Measurements from ENCODE around the gene RPS6KB2.

Gene RPS6KB2

GRCh38 chr11:67428052-67429001, at the start of gene RPS6KB2:
Gene RPS6KB2, plus strand, starts transcription at chr11:67428494. Its CDS starts 52 bp downstream, at chr11:67428546.
- Mint-ChIP-seq H3K27ac (peak within 1 kb of the TSS; percentile 97), H3K4me1 (ENCODE audit: low read depth) (peaks cover 31% of the 10 kb centered on the region), H3K9me3 (no peaks in the 10 kb centered on the region), H3K4me3 (peak within 1 kb of the TSS; percentile 97), H3K27me3 (ENCODE audit: low read depth) (no peaks in the 10 kb centered on the region), H3K36me3 (ENCODE audit: low read depth) (peaks cover 16% of the 10 kb centered on the region)
- peak; percentile 99 for DNase-seq (ENCODE audit: low spot score)

- H3K27ac Mint-ChIP-seq = no peak overlapping the region
- H3K4me3 Mint-ChIP-seq = no peak overlapping the region
- H3K9me3 Mint-ChIP-seq = no peaks in the 10 kb centered on the region
- DNase-seq (ENCODE audit: low spot score) = no peak
- H3K36me3 Mint-ChIP-seq (ENCODE audit: low read depth) = no peaks in the 10 kb centered on the region
- H3K27me3 Mint-ChIP-seq (ENCODE audit: low read depth) = peaks cover 38% of the 10 kb centered on the region
- H3K4me1 Mint-ChIP-seq (ENCODE audit: low read depth) = peaks cover 15% of the 10 kb centered on the region
Measured at GRCh38 chr11:67378544-67378943, 49.8 kb upstream of the RPS6KB2 start.

GRCh38 chr11:67379061-67380058, 48.9 kb upstream of the RPS6KB2 start:
- no peaks in the 10 kb centered on the region for H3K9me3 Mint-ChIP-seq
- peaks cover 11% of the 10 kb centered on the region for H3K4me1 Mint-ChIP-seq (ENCODE audit: low read depth)
- no peaks in the 10 kb centered on the region for H3K36me3 Mint-ChIP-seq (ENCODE audit: low read depth)
- H3K27ac Mint-ChIP-seq = no peak overlapping the region
- H3K27me3 Mint-ChIP-seq (ENCODE audit: low read depth) = peaks cover 33% of the 10 kb centered on the region
- no peak overlapping the region for H3K4me3 Mint-ChIP-seq
- DNase-seq (ENCODE audit: low spot score) = no peak

DNA sequence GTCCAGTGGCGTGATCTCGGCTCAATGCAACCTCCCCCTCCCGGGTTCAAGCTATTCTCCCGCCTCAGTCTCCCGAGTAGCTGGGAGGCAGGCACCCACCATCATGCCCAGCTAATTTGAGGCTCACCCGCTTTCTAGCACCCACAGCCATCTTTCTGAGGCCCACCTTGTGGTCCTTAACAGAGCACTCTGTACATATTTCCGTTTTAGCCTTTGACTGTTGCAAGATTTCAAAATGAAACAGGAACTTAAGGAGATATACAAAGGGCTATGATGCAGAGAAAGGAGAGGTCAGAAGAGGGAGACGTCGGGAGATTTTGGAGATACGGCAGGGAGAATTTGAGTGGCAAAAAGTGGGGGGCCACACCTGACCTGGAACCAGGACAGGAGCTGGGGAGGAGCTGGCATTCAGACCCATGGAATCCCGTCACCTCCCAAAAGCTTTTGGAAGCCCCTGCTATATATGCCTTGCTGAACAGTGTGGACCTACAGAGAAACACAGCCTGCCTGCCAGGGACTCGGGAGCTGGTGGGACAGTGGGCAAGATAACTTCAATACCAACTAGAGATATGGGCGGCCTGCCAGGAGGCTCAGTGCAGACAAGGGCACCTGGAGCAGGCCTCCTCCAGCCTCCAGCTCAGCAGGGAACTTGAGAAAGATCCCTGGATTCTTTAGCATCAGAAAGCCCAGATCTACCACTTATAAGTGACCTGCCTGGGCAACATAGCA, 46.9 kb upstream of the RPS6KB2 start:
- H3K27me3 Mint-ChIP-seq (ENCODE audit: low read depth) = peaks cover 30% of the 10 kb centered on the region
- DNase-seq (ENCODE audit: low spot score) = no peak
- no peak overlapping the region for H3K4me3 Mint-ChIP-seq

GRCh38 chr11:67382276-67383136, 45.8 kb upstream of the RPS6KB2 start:
- Mint-ChIP-seq H3K27me3 (ENCODE audit: low read depth) (peaks cover 30% of the 10 kb centered on the region), H3K27ac (no peak overlapping the region), H3K9me3 (no peaks in the 10 kb centered on the region), H3K36me3 (ENCODE audit: low read depth) (no peaks in the 10 kb centered on the region), H3K4me3 (no peak overlapping the region), H3K4me1 (ENCODE audit: low read depth) (peaks cover 7% of the 10 kb centered on the region)
- DNase-seq (ENCODE audit: low spot score) = peak; percentile 75

More for the DNA sequence above, 46.9 kb upstream of the RPS6KB2 start:
- no peaks in the 10 kb centered on the region for H3K9me3 Mint-ChIP-seq
- H3K36me3 Mint-ChIP-seq (ENCODE audit: low read depth) = no peaks in the 10 kb centered on the region
- no peak overlapping the region for H3K27ac Mint-ChIP-seq
- peaks cover 7% of the 10 kb centered on the region for H3K4me1 Mint-ChIP-seq (ENCODE audit: low read depth)

DNA sequence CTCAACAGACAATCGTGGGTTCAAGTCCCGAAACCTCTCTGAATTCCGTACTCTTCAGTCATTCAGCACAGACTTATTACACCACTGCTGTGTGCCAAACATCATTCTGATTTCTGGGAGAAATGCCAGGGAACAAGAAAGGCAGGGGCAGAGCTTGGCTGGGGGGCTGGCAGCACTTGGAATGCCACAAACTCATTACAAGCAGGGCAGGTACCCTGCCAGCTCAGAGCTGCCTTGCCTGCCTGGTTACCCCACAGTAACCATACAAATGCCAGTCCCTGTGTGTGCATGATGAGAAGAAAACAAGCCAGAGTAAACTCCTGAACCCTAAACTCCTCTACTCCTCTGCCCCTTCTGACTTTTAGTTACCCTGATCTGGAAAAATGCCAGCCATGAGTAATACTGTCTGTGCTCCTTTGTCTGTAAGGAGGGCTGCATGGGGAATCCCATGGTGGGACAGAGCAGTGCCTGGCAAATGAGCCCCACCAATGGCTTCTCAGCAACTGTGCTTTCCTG, 43.4 kb upstream of the RPS6KB2 start:
- no peaks in the 10 kb centered on the region for H3K9me3 Mint-ChIP-seq
- no peaks in the 10 kb centered on the region for H3K36me3 Mint-ChIP-seq (ENCODE audit: low read depth)
- peaks cover 26% of the 10 kb centered on the region for H3K27me3 Mint-ChIP-seq (ENCODE audit: low read depth)
- H3K27ac Mint-ChIP-seq = no peak overlapping the region
- peaks cover 14% of the 10 kb centered on the region for H3K4me1 Mint-ChIP-seq (ENCODE audit: low read depth)
- DNase-seq (ENCODE audit: low spot score) = no peak
- H3K4me3 Mint-ChIP-seq = no peak overlapping the region

DNA sequence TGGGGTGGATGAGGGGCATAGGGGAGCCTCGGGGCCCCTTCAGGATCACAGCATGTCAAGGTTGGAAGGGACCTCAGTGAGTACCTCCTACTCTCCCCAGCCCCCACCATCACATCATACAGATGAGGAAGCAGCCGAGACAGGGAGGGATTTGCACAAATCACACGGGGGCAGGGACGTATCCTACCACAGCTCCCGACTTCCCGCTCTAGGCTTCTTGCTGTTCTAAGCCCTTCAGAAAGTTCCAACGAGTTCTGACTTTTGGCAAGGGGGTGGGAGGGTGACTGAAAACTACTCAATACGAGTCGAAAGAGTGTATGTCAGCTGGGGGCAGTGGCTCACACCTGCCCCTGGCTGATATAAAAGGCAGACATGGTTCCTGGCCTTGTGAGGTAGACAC, 41.2 kb upstream of the RPS6KB2 start:
- Mint-ChIP-seq H3K27ac (no peak overlapping the region), H3K27me3 (ENCODE audit: low read depth) (peaks cover 23% of the 10 kb centered on the region), H3K4me1 (ENCODE audit: low read depth) (peaks cover 15% of the 10 kb centered on the region), H3K9me3 (no peaks in the 10 kb centered on the region), H3K36me3 (ENCODE audit: low read depth) (no peaks in the 10 kb centered on the region), H3K4me3 (no peak overlapping the region)
- DNase-seq (ENCODE audit: low spot score) = no peak

GRCh38 chr11:67387518-67387917, 40.8 kb upstream of the RPS6KB2 start:
- H3K27ac Mint-ChIP-seq = no peak overlapping the region
- H3K9me3 Mint-ChIP-seq = no peaks in the 10 kb centered on the region
- no peak for DNase-seq (ENCODE audit: low spot score)
- peaks cover 21% of the 10 kb centered on the region for H3K27me3 Mint-ChIP-seq (ENCODE audit: low read depth)
- H3K4me3 Mint-ChIP-seq = no peak overlapping the region
- peaks cover 12% of the 10 kb centered on the region for H3K4me1 Mint-ChIP-seq (ENCODE audit: low read depth)
- H3K36me3 Mint-ChIP-seq (ENCODE audit: low read depth) = peaks cover 2% of the 10 kb centered on the region

- H3K4me3 Mint-ChIP-seq = peak overlapping the region; percentile 70
- H3K9me3 Mint-ChIP-seq = no peaks in the 10 kb centered on the region
- H3K4me1 Mint-ChIP-seq (ENCODE audit: low read depth) = peaks cover 18% of the 10 kb centered on the region
- peak overlapping the region; percentile 53 for H3K27ac Mint-ChIP-seq
- DNase-seq (ENCODE audit: low spot score) = peak; percentile 41
- peaks cover 15% of the 10 kb centered on the region for H3K36me3 Mint-ChIP-seq (ENCODE audit: low read depth)
- peaks cover 18% of the 10 kb centered on the region for H3K27me3 Mint-ChIP-seq (ENCODE audit: low read depth)
Measured at GRCh38 chr11:67389477-67389876, 38.8 kb upstream of the RPS6KB2 start.

- H3K4me1 Mint-ChIP-seq (ENCODE audit: low read depth) = peaks cover 18% of the 10 kb centered on the region
- peak overlapping the region; percentile 60 for H3K27ac Mint-ChIP-seq
- no peak for DNase-seq (ENCODE audit: low spot score)
- no peaks in the 10 kb centered on the region for H3K9me3 Mint-ChIP-seq
- peaks cover 7% of the 10 kb centered on the region for H3K27me3 Mint-ChIP-seq (ENCODE audit: low read depth)
- peaks cover 15% of the 10 kb centered on the region for H3K36me3 Mint-ChIP-seq (ENCODE audit: low read depth)
- H3K4me3 Mint-ChIP-seq = peak overlapping the region; percentile 97
Measured at GRCh38 chr11:67390947-67391303, 37.4 kb upstream of the RPS6KB2 start.

- no peaks in the 10 kb centered on the region for H3K9me3 Mint-ChIP-seq
- peak within 1 kb of the TSS; percentile 97 for H3K4me3 Mint-ChIP-seq
- H3K27me3 Mint-ChIP-seq (ENCODE audit: low read depth) = peaks cover 6% of the 10 kb centered on the region
- H3K27ac Mint-ChIP-seq = peak within 1 kb of the TSS; percentile 77
- peaks cover 21% of the 10 kb centered on the region for H3K36me3 Mint-ChIP-seq (ENCODE audit: low read depth)
- peaks cover 22% of the 10 kb centered on the region for H3K4me1 Mint-ChIP-seq (ENCODE audit: low read depth)
- peak; percentile 91 for DNase-seq (ENCODE audit: low spot score)
Measured at GRCh38 chr11:67391304-67392182, 36.8 kb upstream of the RPS6KB2 start, which contains the start of gene RAD9A. Gene RAD9A, plus strand, starts transcription at chr11:67391986. Its CDS starts 59 bp downstream, at chr11:67392045.

Measured in T-helper 2 cell treated with Interferon-gamma antibody and Interleukin-4, amounts not matched to agents 5 μg/mL and 100 μg/mL, for 36 hours (primary cell).